SK-N-SH (cell line): ENCODE data around the gene ARHGAP26. TPM values are rescaled to one million over a fixed set of nuclear protein-coding genes. Genes with fewer than 3 reads are reported as not detected.

Experiments
- CTCF ChIA-PET: fragments of 300-600, 350-600 bp; formaldehyde crosslinking; extraction: SDS; loops from one replicate; lab custom pipeline; 2021; lab: Yijun Ruan, JAX
- POLR2A ChIA-PET: fragments of 350-600 bp; sonication (Branson Sonifier 250); formaldehyde crosslinking; extraction: SDS; loops from one replicate; lab custom pipeline; 2020; ENCODE audit warnings: antibody characterized with exemption, inconsistent platforms; lab: Yijun Ruan, JAX
- DNase-seq: peaks from one replicate; pipeline ENCODE4 v3.0.0; 2012
- H2AFZ ChIP-seq: fragments of 200-600 bp; sonication (generic); 2 replicates; pipeline ENCODE4 v1.8.1; 2016; ENCODE audit warnings: antibody characterized with exemption, mild to moderate bottlenecking, low read depth
- H3F3A ChIP-seq: fragments of 200-600 bp; sonication (generic); replicated peaks from 2 replicates; pipeline ENCODE3; 2016; ENCODE audit warnings: antibody characterized with exemption, mild to moderate bottlenecking; ENCODE audit not compliant: insufficient read depth
- H3K27ac ChIP-seq, 2 experiments: fragments of 200-500 bp in 1 of 2; fragments of 200-600 bp in 1 of 2; sonication (Bioruptor generic) in 1 of 2; sonication (generic), shearing (Covaris generic) in 1 of 2; 2 replicates each; pipeline versions ENCODE4 v1.5.1 to v1.6.1; 2014 to 2016; ENCODE audit warnings: low read depth in 2 of 2, inconsistent platforms in 1 of 2, low read length in 1 of 2, mild to moderate bottlenecking in 1 of 2, mixed read lengths in 1 of 2
- H3K27me3 ChIP-seq: fragments of 200-600 bp; sonication (generic), shearing (Covaris generic); 2 replicates; pipeline ENCODE4 v1.6.1; 2016; ENCODE audit warnings: mixed run types; ENCODE audit not compliant: insufficient read depth
- H3K36me3 ChIP-seq, 2 experiments: fragments of 200-500 bp in 1 of 2; fragments of 200-600 bp in 1 of 2; sonication (Bioruptor generic) in 1 of 2; sonication (generic) in 1 of 2; replicated peaks in 1 of 2; 2 replicates each; pipeline versions ENCODE3 to v1.5.1; 2014 to 2016; ENCODE audit warnings: low read length in 1 of 2, mild to moderate bottlenecking in 1 of 2; ENCODE audit not compliant: insufficient read depth in 2 of 2, control insufficient read depth in 1 of 2
- H3K4me1 ChIP-seq, 2 experiments: fragments of 200-500 bp in 1 of 2; fragments of 200-600 bp in 1 of 2; sonication (Bioruptor generic) in 1 of 2; sonication (generic), shearing (Covaris generic) in 1 of 2; 2 replicates each; pipeline versions ENCODE4 v1.5.1 to v1.6.1; 2014 to 2016; ENCODE audit warnings: low read depth in 1 of 2, low read length in 1 of 2, mixed run types in 1 of 2; ENCODE audit not compliant: insufficient read depth in 2 of 2, control insufficient read depth in 1 of 2
- H3K4me2 ChIP-seq: fragments of 200-600 bp; sonication (generic), shearing (Covaris generic); 2 replicates; pipeline ENCODE4 v1.6.1; 2017; ENCODE audit warnings: mixed run types
- H3K4me3 ChIP-seq, 2 experiments: fragments of 200-500 bp in 1 of 2; fragments of 200-600 bp in 1 of 2; sonication (Bioruptor generic) in 1 of 2; sonication (generic), shearing (Covaris generic) in 1 of 2; 2 replicates each; pipeline versions ENCODE4 v1.5.1 to v1.8.1; 2014 to 2016; ENCODE audit warnings: low read depth in 2 of 2, inconsistent platforms in 1 of 2, low read length in 1 of 2, mild to moderate bottlenecking in 1 of 2, mixed read lengths in 1 of 2, moderate library complexity in 1 of 2
- H3K79me2 ChIP-seq: fragments of 200-600 bp; sonication (generic); 2 replicates; pipeline ENCODE4 v1.8.1; 2017; ENCODE audit warnings: mild to moderate bottlenecking; ENCODE audit not compliant: insufficient read depth
- H3K9ac ChIP-seq: fragments of 200-600 bp; sonication (generic); 2 replicates; pipeline ENCODE4 v1.6.1; 2017; ENCODE audit warnings: mixed run types
- H3K9me2 ChIP-seq: fragments of 200-600 bp; sonication (generic); 2 replicates; pipeline ENCODE4 v1.6.1; 2017; ENCODE audit warnings: mixed run types
- H3K9me3 ChIP-seq: fragments of 200-600 bp; sonication (generic); 2 replicates; pipeline ENCODE4 v1.6.1; 2017; ENCODE audit warnings: mixed run types, mild to moderate bottlenecking, moderate library complexity
- H4K20me1 ChIP-seq: fragments of 200-600 bp; sonication (generic); 2 replicates; pipeline ENCODE4 v1.6.1; 2017; ENCODE audit warnings: mild to moderate bottlenecking, mixed run types; ENCODE audit not compliant: insufficient read depth
- EZH2phosphoT487 ChIP-seq: fragments of 200-600 bp; sonication (generic); IDR thresholded peaks from 2 replicates; pipeline ENCODE4 v1.6.1; 2017; ENCODE audit warnings: low read depth, mixed run types, mild to moderate bottlenecking, antibody characterized with exemption, moderate library complexity, borderline replicate concordance
- MAX ChIP-seq: IDR thresholded peaks from 2 replicates; pipeline ENCODE4 v1.4.0; 2012; ENCODE audit warnings: low read depth
- MEF2A ChIP-seq: IDR thresholded peaks from 2 replicates; pipeline ENCODE4 v1.4.0; 2012; ENCODE audit warnings: low read depth, borderline replicate concordance
- NFIC ChIP-seq: IDR thresholded peaks from 2 replicates; pipeline ENCODE4 v1.4.0; 2012; ENCODE audit warnings: borderline replicate concordance
- RCOR1 ChIP-seq: fragments of 150-350 bp; IDR thresholded peaks from 2 replicates; pipeline ENCODE4 v1.6.1; 2017; ENCODE audit warnings: antibody characterized with exemption, low read length
- REST ChIP-seq: IDR thresholded peaks from 2 replicates; pipeline ENCODE4 v1.6.1; 2012; ENCODE audit warnings: mild to moderate bottlenecking, low read depth, low read length, moderate library complexity
- USF1 ChIP-seq: IDR thresholded peaks from 2 replicates; pipeline ENCODE4 v1.4.0; 2012; ENCODE audit warnings: low read depth, borderline replicate concordance
- WGBS: methylation state at CpG from one replicate; pipeline ENCODE4 v1.1.6; 2017; ENCODE audit warnings: low lambda C conversion rate; 5-methylcytosine and 5-hydroxymethylcytosine counted together
- polyA plus RNA-seq, 3 experiments: library from polyadenylated mRNA; depleted of rRNA; stranded (reverse); fragments of >200 nt; gene quantifications; 2 replicates each; pipeline ENCODE4 v1.2.3, GENCODE V29; 2012
- TF ChIP-seq, protein P1 (sequence below): fragments of 150-350 bp; IDR thresholded peaks from 2 replicates; pipeline ENCODE4 v1.6.1; 2017; ENCODE audit warnings: antibody characterized with exemption, low read length, low read depth, borderline replicate concordance
- TF ChIP-seq, protein P2 (sequence below): IDR thresholded peaks from 2 replicates; pipeline ENCODE4; 2012

ARHGAP26 gene
- polyA plus RNA-seq, 1 of the 3 experiments (the other 2 are of a cell fraction): 6.1 TPM

- no peaks in the 10 kb centered on the region for H3K79me2 ChIP-seq
- H3K9me2 ChIP-seq: no peaks in the 10 kb centered on the region
- ChIA-PET POLR2A (no interaction called here), CTCF (interaction anchor here (1.2 kb wide), 1 partner anchor 33 kb away, joined by 3 read pairs; no protein-coding TSS in a partner anchor)
- H3F3A ChIP-seq: peaks cover 15% of the 10 kb centered on the region
- H3K9me3 ChIP-seq: no peaks in the 10 kb centered on the region
- no peak overlapping the region for H3K4me3 ChIP-seq
- no peaks in the 10 kb centered on the region for H3K27me3 ChIP-seq
- no peak overlapping the region for H3K9ac ChIP-seq
- H3K36me3 ChIP-seq: no peaks in the 10 kb centered on the region
- no peak overlapping the region for H3K4me2 ChIP-seq
- no peaks in the 10 kb centered on the region for H4K20me1 ChIP-seq
- TF ChIP-seq, protein P1, sequence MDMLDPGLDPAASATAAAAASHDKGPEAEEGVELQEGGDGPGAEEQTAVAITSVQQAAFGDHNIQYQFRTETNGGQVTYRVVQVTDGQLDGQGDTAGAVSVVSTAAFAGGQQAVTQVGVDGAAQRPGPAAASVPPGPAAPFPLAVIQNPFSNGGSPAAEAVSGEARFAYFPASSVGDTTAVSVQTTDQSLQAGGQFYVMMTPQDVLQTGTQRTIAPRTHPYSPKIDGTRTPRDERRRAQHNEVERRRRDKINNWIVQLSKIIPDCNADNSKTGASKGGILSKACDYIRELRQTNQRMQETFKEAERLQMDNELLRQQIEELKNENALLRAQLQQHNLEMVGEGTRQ: no peak
- TF ChIP-seq NFIC: no peak
- no peak for TF ChIP-seq EZH2phosphoT487
- TF ChIP-seq MEF2A: no peak
- TF ChIP-seq, protein P2, sequence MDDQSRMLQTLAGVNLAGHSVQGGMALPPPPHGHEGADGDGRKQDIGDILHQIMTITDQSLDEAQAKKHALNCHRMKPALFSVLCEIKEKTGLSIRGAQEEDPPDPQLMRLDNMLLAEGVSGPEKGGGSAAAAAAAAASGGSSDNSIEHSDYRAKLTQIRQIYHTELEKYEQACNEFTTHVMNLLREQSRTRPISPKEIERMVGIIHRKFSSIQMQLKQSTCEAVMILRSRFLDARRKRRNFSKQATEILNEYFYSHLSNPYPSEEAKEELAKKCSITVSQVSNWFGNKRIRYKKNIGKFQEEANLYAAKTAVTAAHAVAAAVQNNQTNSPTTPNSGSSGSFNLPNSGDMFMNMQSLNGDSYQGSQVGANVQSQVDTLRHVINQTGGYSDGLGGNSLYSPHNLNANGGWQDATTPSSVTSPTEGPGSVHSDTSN: no peak
- no peak for TF ChIP-seq MAX
- no peak for TF ChIP-seq USF1
- TF ChIP-seq REST: no peak
- no peak for TF ChIP-seq RCOR1
- WGBS: 95% methylated on average over 1 of the region's 1 CpG
- no peak overlapping the region for H2AFZ ChIP-seq
- DNase-seq: no peak
- peak overlapping the region in 1 of 2 experiments; percentile 17; a peak in 1 of 4 replicates for H3K27ac ChIP-seq
- peaks cover 4 to 16% of the 10 kb centered on the region in 2 experiments; a peak in 3 of 4 replicates for H3K4me1 ChIP-seq
These were observed 185.5 kb downstream of the ARHGAP26 start for GRCh38 chr5:142955628-142956027.
